AG20443 (cell line): ENCODE data around the gene TACC3.
"Not testable (repeated sequence)": the region's sequence is repeated elsewhere in the genome, so short reads cannot be mapped to it uniquely, and the experiment has no call there.

Source experiments
- DNase-seq: peaks from one replicate; pipeline ENCODE4 v3.0.0; 2012; ENCODE audit warnings: low spot score, mixed read lengths

TACC3 gene

DNA sequence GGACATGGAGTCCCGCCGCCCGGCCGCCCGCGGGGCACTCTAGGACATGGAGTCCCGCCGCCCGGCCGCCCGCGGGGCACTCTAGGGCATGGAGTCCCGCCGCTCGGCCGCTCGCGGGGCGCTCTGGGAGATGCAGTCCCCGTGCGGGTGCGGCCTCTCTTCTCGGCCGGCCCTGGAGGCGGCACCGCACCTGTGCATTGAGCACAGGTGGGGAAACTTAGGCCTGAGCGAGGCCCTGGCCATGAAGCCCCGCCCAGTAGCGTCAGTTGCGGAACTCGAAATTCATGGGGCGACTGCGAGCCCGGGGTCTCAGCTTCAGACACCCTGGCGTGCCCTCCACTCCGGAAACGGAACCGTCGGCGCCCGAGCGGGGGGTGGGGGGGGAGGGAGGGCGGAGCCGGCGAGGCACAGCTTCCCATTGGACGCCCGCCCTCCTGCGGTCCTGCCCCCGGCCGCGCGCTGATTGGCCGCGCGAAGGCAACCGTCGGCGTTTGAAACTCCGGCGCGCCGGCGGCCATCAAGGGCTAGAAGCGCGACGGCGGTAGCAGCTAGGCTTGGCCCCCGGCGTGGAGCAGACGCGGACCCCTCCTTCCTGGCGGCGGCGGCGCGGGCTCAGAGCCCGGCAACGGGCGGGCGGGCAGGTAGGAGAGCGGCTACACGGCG is at the start of gene TACC3, which contains the start of gene TMEM129:
TACC3 (plus strand) TSS at position 519 of the 663 bp plus-strand sequence. CDS start 1,901 bp downstream, outside the sequence.
TMEM129 (minus strand) TSS at position 321 of the 663 bp plus-strand sequence. CDS start 486 bp downstream, outside the sequence.
- DNase-seq, result peak; percentile 99

- no peak for DNase-seq
Measured at GRCh38 chr4:1673671-1674070, 47.6 kb upstream of the TACC3 start.

DNA sequence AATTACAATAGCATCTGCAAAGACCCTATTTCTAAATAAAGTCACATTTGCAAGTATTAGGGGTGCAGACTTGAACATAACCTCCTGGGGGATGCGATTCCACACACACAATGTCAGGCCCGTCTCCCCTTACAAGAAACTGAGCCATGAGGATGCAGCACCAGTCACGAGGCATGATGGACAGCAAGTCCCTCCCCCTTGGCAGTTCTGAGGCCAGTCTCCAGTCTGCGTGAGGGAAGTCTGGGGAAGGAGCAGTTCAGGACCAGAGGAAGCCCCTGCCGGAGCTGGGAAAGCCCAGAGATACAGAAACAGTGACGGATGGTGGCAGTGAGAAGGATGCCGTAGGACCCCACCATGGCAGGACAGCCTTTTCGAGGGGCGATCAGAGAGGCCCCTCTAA is 46.6 kb upstream of the TACC3 start:
- DNase-seq, result no peak

DNA sequence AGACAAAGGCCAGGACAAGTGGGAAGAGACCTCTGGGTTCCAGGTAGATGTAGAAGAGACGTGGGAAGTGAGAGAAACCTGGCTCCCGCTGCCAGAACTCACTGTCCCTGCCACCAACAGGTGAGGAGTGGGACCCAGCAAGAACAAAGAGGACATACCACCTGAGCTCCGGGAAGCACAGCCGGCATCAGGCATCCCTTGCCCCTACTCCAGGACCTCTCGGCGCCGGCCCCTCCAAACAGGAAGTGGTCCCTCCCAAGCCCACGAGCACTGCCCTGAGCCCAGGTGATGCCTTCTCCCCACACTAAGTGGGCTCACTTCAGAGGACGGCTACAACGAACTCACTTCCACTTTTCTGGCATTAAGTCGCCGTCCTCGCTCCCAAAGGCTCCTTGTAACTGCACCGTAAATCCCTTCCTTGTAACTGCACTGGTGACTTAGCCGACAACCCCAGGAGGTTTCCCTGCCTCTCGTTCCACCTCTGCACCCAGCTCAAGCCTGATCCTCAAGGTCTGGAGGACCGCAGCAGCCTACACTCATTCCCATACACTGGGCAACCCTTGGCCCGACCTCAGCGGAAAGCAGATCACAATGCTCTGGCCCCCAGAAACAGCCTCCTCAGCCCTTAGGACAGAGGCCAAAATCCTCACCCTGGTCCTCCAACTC is 46.1 kb upstream of the TACC3 start:
- no peak for DNase-seq

- DNase-seq, result no peak
Measured at GRCh38 chr4:1675802-1676137, 45.6 kb upstream of the TACC3 start.

GRCh38 chr4:1676605-1677525 is 44.5 kb upstream of the TACC3 start:
- no peak for DNase-seq

- DNase-seq, result no peak
Measured at GRCh38 chr4:1678244-1678643, 43.1 kb upstream of the TACC3 start.

GRCh38 chr4:1682860-1683259 is 38.5 kb upstream of the TACC3 start:
- no peak for DNase-seq

- DNase-seq, result peak; percentile 66
Measured at GRCh38 chr4:1683261-1683735, 38.0 kb upstream of the TACC3 start.

DNA sequence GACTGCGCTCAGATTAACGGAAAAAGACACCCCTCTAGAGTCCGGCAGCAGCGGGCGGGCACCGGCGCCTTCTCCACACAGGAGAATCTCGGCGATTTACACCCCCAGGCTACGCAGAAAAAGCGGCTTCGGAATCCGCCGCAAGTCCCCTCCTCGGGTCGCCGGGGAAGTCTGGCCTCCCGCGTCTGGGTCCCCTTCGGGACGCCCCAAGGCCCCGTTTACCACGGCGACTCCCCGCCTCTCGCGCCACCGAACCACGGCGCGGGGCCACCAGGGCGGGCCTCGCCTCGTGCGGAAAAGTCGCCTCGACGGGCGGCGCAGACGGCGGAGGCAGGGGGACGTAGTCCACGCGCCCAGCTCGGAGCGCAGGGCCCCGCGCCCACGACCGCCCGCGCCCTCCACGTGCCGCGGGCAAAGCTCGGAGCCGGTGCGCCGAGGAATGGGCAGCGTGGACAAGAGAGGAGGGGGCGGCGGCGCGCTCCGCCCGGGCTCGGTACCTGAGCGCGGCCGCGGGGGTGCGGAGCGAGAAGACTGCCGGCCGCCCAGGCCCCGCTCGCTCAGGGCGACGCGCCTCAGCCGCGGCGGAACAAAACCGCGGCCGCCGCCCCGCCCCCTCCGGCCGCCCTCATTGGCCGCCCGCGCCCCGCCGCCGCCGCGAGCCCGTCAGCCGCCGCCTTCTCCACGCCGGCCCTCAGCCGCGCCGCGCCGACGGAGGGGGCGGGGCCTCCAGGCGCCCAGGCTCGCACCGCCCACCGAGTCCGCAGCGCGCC is 37.4 kb upstream of the TACC3 start, which contains the start of gene FAM53A:
FAM53A (minus strand) TSS at position 578 of the 770 bp plus-strand sequence. CDS start 15,572 bp downstream, outside the sequence.
- peak; percentile 99 for DNase-seq

DNA sequence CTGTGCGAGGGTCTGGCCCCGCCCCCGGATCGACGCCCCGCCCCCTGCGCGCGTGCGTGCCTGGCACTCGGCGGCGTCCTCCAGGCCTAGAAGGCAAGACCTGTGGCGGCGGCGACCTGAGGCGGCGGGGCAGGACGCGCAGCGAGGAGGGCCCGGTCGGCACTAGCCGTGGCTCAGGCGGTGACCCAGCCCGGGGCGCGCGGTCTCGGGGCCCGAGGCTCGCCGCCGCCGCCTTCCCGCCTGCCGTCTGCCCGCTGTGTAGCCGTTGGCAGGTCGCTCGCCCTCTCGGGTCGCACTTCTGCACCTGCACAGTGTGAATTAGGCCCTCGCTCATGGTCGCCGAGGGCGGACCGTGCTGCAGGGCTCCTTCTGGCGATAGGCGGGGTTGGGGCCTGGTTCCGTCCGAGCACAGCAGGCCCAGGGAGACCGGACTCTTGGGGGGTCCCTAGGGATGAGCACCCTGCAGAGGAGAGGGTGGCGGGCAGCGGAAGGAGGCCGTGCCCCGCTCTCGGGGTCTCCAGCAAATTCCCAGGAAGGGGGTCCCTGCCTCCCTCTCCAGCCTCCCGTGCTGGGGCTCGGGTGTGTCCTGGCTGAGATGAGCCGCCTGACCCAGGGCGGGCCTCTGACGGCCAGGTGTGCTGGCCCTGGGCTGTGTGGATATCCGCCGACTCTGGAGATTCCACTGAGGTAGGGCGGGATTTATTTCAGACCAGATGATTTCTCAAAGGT is 36.7 kb upstream of the TACC3 start:
- no peak for DNase-seq

- no peak for DNase-seq
Measured at GRCh38 chr4:1685235-1686150, 35.8 kb upstream of the TACC3 start.

DNA sequence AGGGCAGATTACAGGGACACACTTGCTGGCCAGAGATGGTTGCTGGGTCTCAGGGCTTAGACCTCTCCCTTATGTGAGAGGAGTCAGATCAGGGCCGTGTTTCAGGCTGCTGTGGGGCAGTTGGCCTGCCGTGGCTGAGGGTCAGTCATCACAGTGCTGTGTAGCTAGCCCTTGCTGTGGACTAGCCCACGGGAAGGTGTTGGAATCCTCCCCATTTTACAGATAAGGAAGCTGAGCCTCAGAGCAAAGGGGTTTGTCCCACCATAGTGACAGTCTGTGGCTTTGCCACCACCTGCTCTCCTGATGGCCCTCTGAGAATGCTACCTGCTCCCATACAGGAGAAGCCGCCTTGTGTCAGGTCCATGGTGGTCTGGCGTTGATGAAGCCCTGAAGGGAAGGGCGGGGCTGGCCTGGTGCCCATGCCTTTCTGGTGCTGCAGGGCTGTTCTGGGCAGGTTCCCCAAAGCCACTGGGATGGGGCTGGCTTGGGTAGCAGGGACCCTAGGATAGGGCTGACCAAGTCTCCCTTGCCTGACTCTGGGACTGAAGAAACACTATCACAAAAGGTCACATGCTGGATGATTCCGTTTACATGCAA is 34.8 kb upstream of the TACC3 start:
- DNase-seq, result no peak

DNA sequence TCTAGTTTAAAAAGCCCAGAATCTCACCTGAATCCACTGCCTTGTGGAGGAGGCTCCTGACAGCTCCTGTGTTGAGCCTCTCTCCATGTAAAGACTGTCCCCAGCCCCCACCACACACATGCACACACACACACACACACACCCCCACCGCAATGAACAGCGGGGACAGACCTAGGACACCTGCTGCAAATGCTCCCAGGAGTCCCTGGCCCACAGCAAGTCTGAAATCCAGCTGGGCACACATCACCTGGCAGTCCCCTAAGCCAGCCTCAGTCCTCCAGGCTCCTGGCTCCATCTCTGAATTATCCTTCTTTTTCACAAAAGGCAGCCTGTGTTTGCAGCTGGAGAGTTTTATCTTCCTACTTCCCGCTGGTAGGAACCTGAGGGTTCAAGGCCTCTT is 30.6 kb upstream of the TACC3 start:
- DNase-seq, result no peak

DNA sequence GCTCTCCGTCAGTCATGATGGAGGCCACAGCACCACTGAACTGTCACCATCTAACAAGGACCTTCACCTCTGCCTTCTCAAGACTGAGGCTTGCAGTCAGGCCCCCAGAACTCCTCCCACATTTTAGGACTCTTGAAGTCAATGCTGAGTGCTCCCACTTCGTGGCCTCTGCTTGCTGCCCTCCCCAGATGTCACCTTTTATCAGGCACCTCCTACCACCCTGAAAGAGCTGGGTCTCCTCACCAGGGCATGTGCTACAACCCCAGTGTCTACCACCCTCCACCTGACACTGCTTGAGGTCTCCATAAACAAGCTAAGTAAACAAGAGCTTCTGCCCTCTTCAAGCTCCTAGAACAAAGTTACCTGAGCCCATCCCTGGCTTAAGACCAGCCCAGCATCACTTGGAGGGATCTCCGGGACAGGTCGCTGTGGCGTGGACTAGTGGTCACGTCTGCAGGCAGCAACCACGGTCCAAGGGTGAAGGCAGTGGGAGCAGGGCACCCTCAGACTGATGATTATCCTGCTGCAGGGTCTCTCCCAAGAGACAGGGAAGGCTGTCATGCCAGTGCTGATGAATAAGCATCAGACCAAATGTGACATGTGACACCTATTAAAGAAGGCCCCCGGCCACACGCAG is 29.5 kb upstream of the TACC3 start:
- no peak for DNase-seq

- DNase-seq, result peak; percentile 79
Measured at GRCh38 chr4:1693131-1693896, 28.0 kb upstream of the TACC3 start.

GRCh38 chr4:1695913-1696312 is 25.4 kb upstream of the TACC3 start:
- no peak for DNase-seq

GRCh38 chr4:1701671-1702070 is 19.6 kb upstream of the TACC3 start:
- not testable (repeated sequence) for DNase-seq
